ENCODE results near the gene HSPG2.

GRCh38 chr1:21906173-21907078, 30.7 kb downstream of the HSPG2 start:
- TF ChIP-seq CTCF (IDR thresholded peaks at IDR 0.05; ENCODE audit: low read length) = no peak
- no peak for TF ChIP-seq EZH2 (IDR thresholded peaks at IDR 0.05; ENCODE audit: borderline replicate concordance, low read length)

All from OCI-LY1 (cell line).